SU-DHL-6 (cell line): ENCODE data around the gene CFAP210.

ENCODE experiments used
- H2AFZ ChIP-seq: fragments of 200-600 bp; sonication (generic); 2 replicates; pipeline ENCODE4 v1.6.1; 2014; ENCODE audit warnings: low read depth, mild to moderate bottlenecking, moderate library complexity, mixed read lengths, antibody characterized with exemption, low read length; ENCODE audit not compliant: severe bottlenecking
- H3F3A ChIP-seq: fragments of 200-600 bp; shearing (Covaris generic); 2 replicates; pipeline ENCODE4 v1.6.0; 2016; ENCODE audit warnings: antibody characterized with exemption, mild to moderate bottlenecking; ENCODE audit not compliant: insufficient read depth
- H3K27ac ChIP-seq: fragments of 200-600 bp; sonication (generic); 2 replicates; pipeline ENCODE4 v1.5.1; 2016; ENCODE audit warnings: low read depth, mild to moderate bottlenecking, low read length, moderate library complexity, mixed read lengths
- H3K27me3 ChIP-seq: fragments of 200-600 bp; sonication (generic), shearing (Covaris generic); 2 replicates; pipeline ENCODE4 v1.6.0; 2014; ENCODE audit warnings: mild to moderate bottlenecking, low read length
- H3K36me3 ChIP-seq: fragments of 200-600 bp; sonication (generic); 2 replicates; pipeline ENCODE4 v1.6.1; 2014; ENCODE audit warnings: mild to moderate bottlenecking, low read length, mixed read lengths
- H3K4me2 ChIP-seq: fragments of 300-600, 200-600 bp; shearing (Covaris generic), sonication (generic); 2 replicates; pipeline ENCODE4 v1.6.0; 2014; ENCODE audit warnings: low read length, low read depth, mild to moderate bottlenecking; ENCODE audit not compliant: poor library complexity, severe bottlenecking
- H3K4me3 ChIP-seq: fragments of 200-600 bp; sonication (generic); 2 replicates; pipeline ENCODE4 v1.5.1; 2014; ENCODE audit warnings: antibody characterized with exemption, low read length, mild to moderate bottlenecking, mixed read lengths; ENCODE audit not compliant: insufficient read depth, poor library complexity, severe bottlenecking
- H3K79me2 ChIP-seq: fragments of 200-600 bp; sonication (generic); 2 replicates; pipeline ENCODE4 v1.6.1; 2014; ENCODE audit warnings: mild to moderate bottlenecking, low read length, moderate library complexity; ENCODE audit not compliant: insufficient read depth
- H3K9ac ChIP-seq: fragments of 200-600 bp; sonication (generic); 2 replicates; pipeline ENCODE4 v1.7.0; 2014; ENCODE audit warnings: mild to moderate bottlenecking, low read length
- H3K9me2 ChIP-seq: fragments of 200-600 bp; sonication (generic); replicated peaks from 2 replicates; pipeline ENCODE4 v1.6.1; 2014; ENCODE audit warnings: low read length; ENCODE audit not compliant: insufficient read depth
- H3K9me3 ChIP-seq: fragments of 200-600 bp; sonication (generic); 2 replicates; pipeline ENCODE4 v1.6.1; 2014; ENCODE audit warnings: low read length, mixed read lengths; ENCODE audit not compliant: insufficient read depth
- H4K20me1 ChIP-seq: fragments of 200-600 bp; sonication (generic); 2 replicates; pipeline ENCODE4 v1.6.1; 2014; ENCODE audit warnings: low read depth, mild to moderate bottlenecking, antibody characterized with exemption, low read length, moderate library complexity, mixed read lengths
- CTCF ChIP-seq: fragments of 200-600 bp; sonication (generic); IDR thresholded peaks from one replicate; pipeline ENCODE4 v1.5.1; 2017; ENCODE audit warnings: antibody characterized with exemption, mild to moderate bottlenecking, low read length, moderate library complexity; ENCODE audit not compliant: insufficient read depth, poor library complexity, severe bottlenecking
- EZH2phosphoT487 ChIP-seq: fragments of 200-600 bp; sonication (generic), shearing (Covaris generic); conservative IDR thresholded peaks from 2 replicates; pipeline ENCODE4 v1.6.1; 2018; ENCODE audit warnings: mild to moderate bottlenecking, antibody characterized with exemption, low read length, moderate library complexity, mixed read lengths

Gene CFAP210

GRCh38 chr2:169676850-169677249, 17.4 kb downstream of the CFAP210 start:
- no peaks in the 10 kb centered on the region for H3F3A ChIP-seq
- no peak overlapping the region for H3K9ac ChIP-seq
- TF ChIP-seq EZH2phosphoT487 (no peak), CTCF (no peak)
- no peak overlapping the region for H3K4me2 ChIP-seq
- H3K4me3 ChIP-seq = no peak overlapping the region
- no peak overlapping the region for H2AFZ ChIP-seq
- H3K9me3 ChIP-seq = no peaks in the 10 kb centered on the region
- H4K20me1 ChIP-seq = no peaks in the 10 kb centered on the region
- H3K9me2 ChIP-seq = no peaks in the 10 kb centered on the region
- no peaks in the 10 kb centered on the region for H3K27me3 ChIP-seq
- H3K27ac ChIP-seq = no peak overlapping the region
- no peaks in the 10 kb centered on the region for H3K36me3 ChIP-seq
- no peaks in the 10 kb centered on the region for H3K79me2 ChIP-seq

GRCh38 chr2:169676357-169676756, 17.8 kb downstream of the CFAP210 start:
- no peak overlapping the region for H2AFZ ChIP-seq
- no peak overlapping the region for H3K9ac ChIP-seq
- no peaks in the 10 kb centered on the region for H3F3A ChIP-seq
- H3K9me2 ChIP-seq = no peaks in the 10 kb centered on the region
- no peaks in the 10 kb centered on the region for H4K20me1 ChIP-seq
- H3K9me3 ChIP-seq = no peaks in the 10 kb centered on the region
- H3K79me2 ChIP-seq = no peaks in the 10 kb centered on the region
- TF ChIP-seq CTCF = no peak
- TF ChIP-seq EZH2phosphoT487 = no peak
- no peak overlapping the region for H3K4me2 ChIP-seq
- no peaks in the 10 kb centered on the region for H3K36me3 ChIP-seq
- no peaks in the 10 kb centered on the region for H3K27me3 ChIP-seq
- H3K27ac ChIP-seq = no peak overlapping the region
- no peak overlapping the region for H3K4me3 ChIP-seq

DNA sequence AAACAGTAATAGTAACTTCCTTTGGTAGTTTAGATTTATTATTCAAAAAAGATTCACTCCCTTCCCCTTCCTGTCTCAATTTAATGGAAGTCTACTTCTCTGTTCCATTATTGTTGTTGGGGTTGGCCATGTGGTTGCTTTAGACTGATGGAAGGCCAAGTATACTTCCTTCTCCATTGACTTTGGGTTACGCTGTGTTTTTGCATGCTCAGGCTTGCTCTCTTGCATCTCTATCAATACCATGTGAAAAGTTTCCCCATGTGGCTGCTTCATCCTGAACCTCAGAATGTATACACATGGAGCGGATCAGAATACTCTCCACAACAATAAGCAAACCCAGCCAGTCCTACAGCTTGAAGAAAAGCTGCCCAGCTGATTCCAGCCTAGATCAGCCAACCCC, 20.3 kb downstream of the CFAP210 start:
- Histone ChIP-seq H3K9me2 (no peaks in the 10 kb centered on the region), H3K27me3 (no peaks in the 10 kb centered on the region), H3K79me2 (no peaks in the 10 kb centered on the region), H2AFZ (no peak overlapping the region), H3K36me3 (no peaks in the 10 kb centered on the region), H3F3A (no peaks in the 10 kb centered on the region), H3K4me2 (no peak overlapping the region), H3K9ac (no peak overlapping the region), H4K20me1 (no peaks in the 10 kb centered on the region), H3K9me3 (no peaks in the 10 kb centered on the region), H3K27ac (no peak overlapping the region), H3K4me3 (no peak overlapping the region)
- TF ChIP-seq EZH2phosphoT487 (no peak), CTCF (no peak)
